ENCODE data around the gene EPHB2. TPM values are rescaled to one million over a fixed set of nuclear protein-coding genes. Genes with fewer than 3 reads are reported as not detected.

The EPHB2 gene
- polyA plus RNA-seq, 4 donors: 1.1 to 52.5 (median 15.8) TPM

DNA sequence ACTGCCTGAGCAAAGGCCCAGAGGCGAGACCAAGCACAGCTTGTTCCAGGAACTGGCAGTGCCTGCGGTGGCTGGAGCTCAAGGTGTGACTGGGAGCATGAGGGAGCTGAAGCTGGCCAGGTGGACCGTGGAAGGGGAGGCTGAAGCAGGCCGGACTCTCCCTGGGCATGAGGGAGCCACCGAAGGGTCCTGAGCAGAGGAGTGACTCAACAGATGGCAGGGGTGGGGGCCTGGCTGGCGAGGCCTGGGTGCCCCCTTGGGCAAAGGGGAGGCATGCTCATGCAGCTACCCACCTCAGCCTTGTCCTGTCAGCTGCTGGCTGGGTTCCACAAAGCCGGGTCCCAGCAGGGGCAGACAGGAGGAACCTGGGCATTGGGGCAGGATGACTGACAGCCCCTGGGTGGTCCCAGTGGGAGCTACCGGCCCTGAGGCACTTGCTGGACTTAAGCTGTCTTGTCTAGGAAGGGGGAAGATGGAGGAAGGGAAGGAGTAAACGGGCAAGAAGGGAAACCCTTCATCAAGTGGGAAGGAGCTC lies 143.1 kb downstream of the EPHB2 start:
- Histone ChIP-seq H3K4me1 (ENCODE audit: control insufficient read depth in 3 of 3, insufficient read depth in 2 of 3, low read depth in 1 of 3, low read length in 2 of 3) (no peaks in the 10 kb centered on the region), H3K27ac (ENCODE audit: low read depth in 1 of 3, low read length in 2 of 3) (no peak overlapping the region), H3K9me3 (ENCODE audit: control insufficient read depth in 2 of 2, insufficient read depth in 1 of 2, low read depth in 1 of 2, low read length in 1 of 2) (no peaks in the 10 kb centered on the region), H3K4me3 (ENCODE audit: low read depth in 1 of 3, low read length in 3 of 3) (no peak overlapping the region), H3K27me3 (ENCODE audit: control insufficient read depth in 3 of 3, insufficient read depth in 3 of 3, low read length in 3 of 3) (no peaks in the 10 kb centered on the region), H3K36me3 (ENCODE audit: control insufficient read depth in 3 of 3, insufficient read depth in 2 of 3, low read depth in 1 of 3, low read length in 3 of 3) (peaks cover 0 to 68% (median 0%) of the 10 kb centered on the region in 3 donors)
- WGBS, 3 donors: 81 to 85% (median 83%) methylated on average over 9 of the region's 9 CpGs
- DNase-seq (no peak), FAIRE-seq (no peak)

DNA sequence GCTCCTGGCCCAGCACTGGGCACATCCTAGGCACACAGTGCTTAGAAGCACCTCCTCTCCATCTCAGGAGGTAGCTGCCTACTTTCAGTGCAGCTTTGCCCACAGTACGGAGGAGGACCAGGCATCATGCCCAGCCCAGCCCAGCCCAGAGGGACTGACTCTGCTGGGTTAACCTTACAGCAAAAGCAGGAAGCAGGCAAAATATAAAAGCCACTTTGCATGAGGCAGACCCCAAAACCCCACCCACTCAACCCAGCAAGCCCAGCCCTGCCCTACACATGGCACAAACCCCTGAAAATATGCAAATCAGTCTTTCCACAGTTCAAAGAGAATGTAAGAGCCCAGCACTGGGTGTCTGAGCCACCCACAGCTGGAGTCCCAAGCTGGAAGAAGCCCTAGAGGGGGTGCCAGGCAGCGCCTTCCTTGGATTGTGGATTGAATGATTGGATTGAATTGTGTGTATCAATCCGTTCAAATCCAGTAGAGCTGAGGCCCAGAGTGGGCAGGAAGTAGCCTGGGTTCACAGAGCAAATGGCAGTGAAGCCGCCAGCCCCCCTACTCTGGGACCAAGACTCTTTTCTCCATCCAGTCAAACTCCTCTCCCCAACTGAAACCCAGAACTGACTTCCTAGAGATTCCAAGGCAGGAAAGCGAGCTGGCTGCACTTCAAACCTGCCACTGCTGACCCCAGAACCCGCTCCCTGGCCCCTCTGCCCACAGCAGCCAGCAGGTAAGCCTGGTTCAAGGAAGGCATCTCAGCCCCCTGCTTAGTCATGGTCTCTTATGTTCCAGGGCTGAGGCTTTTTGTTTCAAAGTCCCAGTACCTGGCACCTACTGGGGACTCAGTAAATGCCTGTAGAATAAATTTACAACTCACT lies 144.3 kb downstream of the EPHB2 start:
- Histone ChIP-seq H3K27ac (ENCODE audit: low read depth in 1 of 3, low read length in 2 of 3) (no peak overlapping the region), H3K4me1 (ENCODE audit: control insufficient read depth in 3 of 3, insufficient read depth in 2 of 3, low read depth in 1 of 3, low read length in 2 of 3) (no peaks in the 10 kb centered on the region), H3K9me3 (ENCODE audit: control insufficient read depth in 2 of 2, insufficient read depth in 1 of 2, low read depth in 1 of 2, low read length in 1 of 2) (no peaks in the 10 kb centered on the region), H3K36me3 (ENCODE audit: control insufficient read depth in 3 of 3, insufficient read depth in 2 of 3, low read depth in 1 of 3, low read length in 3 of 3) (peaks cover 0 to 66% (median 0%) of the 10 kb centered on the region in 3 donors), H3K27me3 (ENCODE audit: control insufficient read depth in 3 of 3, insufficient read depth in 3 of 3, low read length in 3 of 3) (no peaks in the 10 kb centered on the region), H3K4me3 (ENCODE audit: low read depth in 1 of 3, low read length in 3 of 3) (no peak overlapping the region)
- FAIRE-seq (no peak), DNase-seq (no peak)
- WGBS, 3 donors: 76 to 85% (median 77%) methylated on average over 6 of the region's 6 CpGs

GRCh38 chr1:22855668-22856606 lies 145.3 kb downstream of the EPHB2 start:
- Histone ChIP-seq H3K9me3 (ENCODE audit: control insufficient read depth in 2 of 2, insufficient read depth in 1 of 2, low read depth in 1 of 2, low read length in 1 of 2) (no peaks in the 10 kb centered on the region), H3K27ac (ENCODE audit: low read depth in 1 of 3, low read length in 2 of 3) (no peak overlapping the region), H3K27me3 (ENCODE audit: control insufficient read depth in 3 of 3, insufficient read depth in 3 of 3, low read length in 3 of 3) (no peaks in the 10 kb centered on the region), H3K36me3 (ENCODE audit: control insufficient read depth in 3 of 3, insufficient read depth in 2 of 3, low read depth in 1 of 3, low read length in 3 of 3) (peaks cover 0 to 65% (median 0%) of the 10 kb centered on the region in 3 donors), H3K4me3 (ENCODE audit: low read depth in 1 of 3, low read length in 3 of 3) (no peak overlapping the region), H3K4me1 (ENCODE audit: control insufficient read depth in 3 of 3, insufficient read depth in 2 of 3, low read depth in 1 of 3, low read length in 2 of 3) (no peaks in the 10 kb centered on the region)
- 81 to 88% (median 85%) methylated on average over 15 of the region's 15 CpGs for WGBS, 3 donors
- DNase-seq (no peak), FAIRE-seq (no peak)

DNA sequence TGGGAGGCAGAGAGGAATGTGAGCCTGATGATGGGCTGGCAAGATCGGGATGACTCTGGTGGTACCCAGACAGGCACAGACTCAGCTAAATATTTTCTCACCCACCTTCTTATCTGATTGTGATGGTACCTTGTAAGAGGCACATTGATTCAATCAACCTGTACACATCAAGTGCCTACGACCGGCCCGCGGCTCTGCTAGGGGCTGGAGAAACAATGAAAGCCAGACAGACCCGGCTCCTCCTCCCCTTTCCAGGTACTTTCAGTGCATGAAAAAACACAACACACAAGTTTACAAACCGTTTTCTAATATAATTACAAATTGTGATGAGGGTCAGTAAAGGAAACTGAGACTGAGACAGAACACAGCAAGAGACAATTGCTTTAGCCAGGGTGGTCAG lies 147.0 kb downstream of the EPHB2 start:
- 81 to 91% (median 88%) methylated on average over 7 of the region's 7 CpGs for WGBS, 3 donors

DNA sequence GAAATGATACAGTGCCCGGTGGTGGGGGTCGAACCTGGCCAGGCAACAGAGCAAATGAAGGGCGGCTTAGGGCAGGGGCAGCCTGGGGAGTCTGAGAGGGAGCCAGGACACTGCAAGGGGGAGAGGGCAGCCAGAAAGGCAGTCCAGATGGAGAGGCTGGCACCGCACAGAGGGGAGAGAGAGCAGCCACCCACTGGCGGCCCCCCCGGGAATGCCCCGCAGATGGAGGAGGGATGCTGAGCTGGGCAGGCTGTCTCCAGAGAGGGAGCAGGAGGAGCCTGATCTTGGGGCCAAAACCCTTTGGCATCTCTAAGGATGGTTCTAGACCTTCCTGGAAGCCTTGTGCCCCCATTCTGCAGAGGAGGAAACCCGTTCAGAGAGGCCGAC lies 149.8 kb downstream of the EPHB2 start:
- WGBS, 3 donors: 84 to 88% (median 86%) methylated on average over 9 of the region's 9 CpGs
- H3K4me3 ChIP-seq (ENCODE audit: low read depth in 1 of 3, low read length in 3 of 3): no peak overlapping the region

More for the DNA sequence above, 147.0 kb downstream of the EPHB2 start:
- no peak for FAIRE-seq
- no peaks in the 10 kb centered on the region for H3K27me3 ChIP-seq (ENCODE audit: control insufficient read depth in 3 of 3, insufficient read depth in 3 of 3, low read length in 3 of 3)
- H3K4me1 ChIP-seq (ENCODE audit: control insufficient read depth in 3 of 3, insufficient read depth in 2 of 3, low read depth in 1 of 3, low read length in 2 of 3): no peaks in the 10 kb centered on the region
- H3K4me3 ChIP-seq (ENCODE audit: low read depth in 1 of 3, low read length in 3 of 3): no peak overlapping the region
- H3K9me3 ChIP-seq (ENCODE audit: control insufficient read depth in 2 of 2, insufficient read depth in 1 of 2, low read depth in 1 of 2, low read length in 1 of 2): no peaks in the 10 kb centered on the region
- H3K27ac ChIP-seq (ENCODE audit: low read depth in 1 of 3, low read length in 2 of 3): no peak overlapping the region
- no peak for DNase-seq
- peaks cover 0 to 59% (median 0%) of the 10 kb centered on the region in 3 donors for H3K36me3 ChIP-seq (ENCODE audit: control insufficient read depth in 3 of 3, insufficient read depth in 2 of 3, low read depth in 1 of 3, low read length in 3 of 3)

DNA sequence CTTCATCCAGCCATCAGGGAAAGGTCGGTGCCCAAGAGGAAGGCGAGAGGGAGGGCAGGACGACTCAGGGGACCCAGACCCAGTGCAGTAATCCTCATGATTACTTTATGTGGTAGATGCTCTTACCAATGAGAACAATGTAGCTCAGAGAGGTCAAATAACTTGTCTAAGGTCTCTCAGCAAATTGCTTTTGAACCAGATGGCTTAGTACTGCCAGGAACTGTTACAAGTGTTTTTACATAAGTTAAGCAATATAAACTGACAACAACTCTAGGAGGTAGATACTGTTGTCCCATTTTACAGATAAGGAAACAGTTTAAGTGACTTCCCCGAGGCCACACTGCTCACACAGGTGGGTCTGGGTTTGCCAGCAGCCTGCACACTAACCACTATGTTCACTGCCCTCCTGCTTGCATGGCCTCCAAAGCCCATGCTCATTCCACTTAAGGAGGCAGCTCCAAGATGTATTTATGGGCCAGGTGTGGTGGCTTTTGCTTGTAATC lies 150.3 kb downstream of the EPHB2 start:
- H3K27ac ChIP-seq (ENCODE audit: low read depth in 1 of 3, low read length in 2 of 3): no peak overlapping the region
- H3K36me3 ChIP-seq (ENCODE audit: control insufficient read depth in 3 of 3, insufficient read depth in 2 of 3, low read depth in 1 of 3, low read length in 3 of 3): peaks cover 0 to 68% (median 0%) of the 10 kb centered on the region in 3 donors
- H3K9me3 ChIP-seq (ENCODE audit: control insufficient read depth in 2 of 2, insufficient read depth in 1 of 2, low read depth in 1 of 2, low read length in 1 of 2): no peaks in the 10 kb centered on the region
- no peak for DNase-seq
- H3K4me3 ChIP-seq (ENCODE audit: low read depth in 1 of 3, low read length in 3 of 3): no peak overlapping the region
- FAIRE-seq: no peak
- no peaks in the 10 kb centered on the region for H3K4me1 ChIP-seq (ENCODE audit: control insufficient read depth in 3 of 3, insufficient read depth in 2 of 3, low read depth in 1 of 3, low read length in 2 of 3)
- no peaks in the 10 kb centered on the region for H3K27me3 ChIP-seq (ENCODE audit: control insufficient read depth in 3 of 3, insufficient read depth in 3 of 3, low read length in 3 of 3)
- WGBS, 3 donors: 76 to 81% (median 79%) methylated on average over 4 of the region's 4 CpGs

More for the DNA sequence above, 149.8 kb downstream of the EPHB2 start:
- no peaks in the 10 kb centered on the region for H3K4me1 ChIP-seq (ENCODE audit: control insufficient read depth in 3 of 3, insufficient read depth in 2 of 3, low read depth in 1 of 3, low read length in 2 of 3)
- DNase-seq (no peak), FAIRE-seq (no peak)
- no peaks in the 10 kb centered on the region for H3K9me3 ChIP-seq (ENCODE audit: control insufficient read depth in 2 of 2, insufficient read depth in 1 of 2, low read depth in 1 of 2, low read length in 1 of 2)
- no peak overlapping the region for H3K27ac ChIP-seq (ENCODE audit: low read depth in 1 of 3, low read length in 2 of 3)
- H3K36me3 ChIP-seq (ENCODE audit: control insufficient read depth in 3 of 3, insufficient read depth in 2 of 3, low read depth in 1 of 3, low read length in 3 of 3): peaks cover 0 to 66% (median 0%) of the 10 kb centered on the region in 3 donors
- no peaks in the 10 kb centered on the region for H3K27me3 ChIP-seq (ENCODE audit: control insufficient read depth in 3 of 3, insufficient read depth in 3 of 3, low read length in 3 of 3)

DNA sequence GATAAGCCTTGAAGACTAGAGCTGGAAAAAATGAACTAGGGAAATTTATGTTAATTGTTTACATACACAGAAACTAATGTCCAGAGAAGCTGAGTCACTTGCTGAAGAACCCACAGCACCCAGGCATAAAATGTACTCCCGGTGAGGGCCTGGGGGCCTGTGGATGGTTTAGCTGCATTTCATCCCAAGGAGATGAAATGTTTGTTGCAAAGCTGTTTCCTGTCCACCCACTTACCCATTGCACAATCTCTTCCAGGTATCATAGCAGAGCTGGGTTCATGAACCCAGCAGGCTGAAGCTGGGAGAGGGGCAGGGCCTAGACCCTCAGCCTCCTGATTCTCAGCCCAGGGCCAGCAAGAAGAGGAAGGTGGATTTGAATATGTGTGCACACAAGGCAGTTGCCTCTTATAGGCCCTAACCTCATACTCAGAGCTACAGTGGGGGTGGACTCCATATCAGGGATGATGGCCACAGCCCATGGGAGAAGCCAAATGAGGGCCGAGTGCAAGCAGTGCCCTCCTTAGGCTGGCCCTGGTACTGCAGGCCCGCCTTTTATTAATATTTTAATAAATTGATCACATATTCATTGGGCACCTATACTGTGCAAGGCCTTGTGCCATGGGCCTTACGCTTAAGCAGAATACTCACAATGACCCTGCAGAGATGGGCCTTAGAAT lies 151.3 kb downstream of the EPHB2 start:
- no peaks in the 10 kb centered on the region for H3K27me3 ChIP-seq (ENCODE audit: control insufficient read depth in 3 of 3, insufficient read depth in 3 of 3, low read length in 3 of 3)
- no peaks in the 10 kb centered on the region for H3K4me1 ChIP-seq (ENCODE audit: control insufficient read depth in 3 of 3, insufficient read depth in 2 of 3, low read depth in 1 of 3, low read length in 2 of 3)
- peaks cover 0 to 72% (median 0%) of the 10 kb centered on the region in 3 donors for H3K36me3 ChIP-seq (ENCODE audit: control insufficient read depth in 3 of 3, insufficient read depth in 2 of 3, low read depth in 1 of 3, low read length in 3 of 3)
- H3K9me3 ChIP-seq (ENCODE audit: control insufficient read depth in 2 of 2, insufficient read depth in 1 of 2, low read depth in 1 of 2, low read length in 1 of 2): no peaks in the 10 kb centered on the region
- FAIRE-seq (no peak), DNase-seq (peak; percentile 22 to 46)
- H3K4me3 ChIP-seq (ENCODE audit: low read depth in 1 of 3, low read length in 3 of 3): no peak overlapping the region
- 71 to 73% (median 71%) methylated on average over 4 of the region's 4 CpGs for WGBS, 3 donors
- no peak overlapping the region for H3K27ac ChIP-seq (ENCODE audit: low read depth in 1 of 3, low read length in 2 of 3)
